GM20000 (cell line): Measurements from ENCODE around the gene NELL1.

Source experiments
- DNase-seq: peaks from one replicate; pipeline ENCODE4 v3.0.0; 2012; ENCODE audit warnings: low spot score
- TF ChIP-seq, protein P1 (sequence below): IDR thresholded peaks from 2 replicates; pipeline ENCODE4 v1.5.1; 2012; ENCODE audit warnings: mild to moderate bottlenecking, control low read depth; ENCODE audit errors: extremely low read depth, missing control alignments

The NELL1 gene

DNA sequence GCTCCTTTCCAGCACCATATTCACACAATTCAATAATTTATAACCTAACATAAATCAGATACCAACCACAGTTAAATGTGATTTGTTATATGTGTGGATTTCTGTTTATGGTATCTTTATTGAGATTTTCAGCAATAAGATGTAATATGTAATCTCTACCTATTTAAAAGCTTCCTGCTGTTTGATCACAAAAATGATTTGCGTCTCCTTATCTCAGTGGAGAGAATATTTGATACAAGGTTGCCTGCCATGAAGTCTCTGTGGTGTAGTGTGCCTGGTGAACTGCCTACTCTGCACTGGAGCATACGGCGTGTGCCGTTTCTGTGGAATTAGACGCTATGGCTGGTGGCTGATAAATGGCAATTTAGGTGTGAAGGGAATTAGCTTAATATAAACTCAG lies 741.1 kb downstream of the NELL1 start:
- no peak for DNase-seq
- TF ChIP-seq, protein P1, sequence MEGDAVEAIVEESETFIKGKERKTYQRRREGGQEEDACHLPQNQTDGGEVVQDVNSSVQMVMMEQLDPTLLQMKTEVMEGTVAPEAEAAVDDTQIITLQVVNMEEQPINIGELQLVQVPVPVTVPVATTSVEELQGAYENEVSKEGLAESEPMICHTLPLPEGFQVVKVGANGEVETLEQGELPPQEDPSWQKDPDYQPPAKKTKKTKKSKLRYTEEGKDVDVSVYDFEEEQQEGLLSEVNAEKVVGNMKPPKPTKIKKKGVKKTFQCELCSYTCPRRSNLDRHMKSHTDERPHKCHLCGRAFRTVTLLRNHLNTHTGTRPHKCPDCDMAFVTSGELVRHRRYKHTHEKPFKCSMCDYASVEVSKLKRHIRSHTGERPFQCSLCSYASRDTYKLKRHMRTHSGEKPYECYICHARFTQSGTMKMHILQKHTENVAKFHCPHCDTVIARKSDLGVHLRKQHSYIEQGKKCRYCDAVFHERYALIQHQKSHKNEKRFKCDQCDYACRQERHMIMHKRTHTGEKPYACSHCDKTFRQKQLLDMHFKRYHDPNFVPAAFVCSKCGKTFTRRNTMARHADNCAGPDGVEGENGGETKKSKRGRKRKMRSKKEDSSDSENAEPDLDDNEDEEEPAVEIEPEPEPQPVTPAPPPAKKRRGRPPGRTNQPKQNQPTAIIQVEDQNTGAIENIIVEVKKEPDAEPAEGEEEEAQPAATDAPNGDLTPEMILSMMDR: no peak

DNA sequence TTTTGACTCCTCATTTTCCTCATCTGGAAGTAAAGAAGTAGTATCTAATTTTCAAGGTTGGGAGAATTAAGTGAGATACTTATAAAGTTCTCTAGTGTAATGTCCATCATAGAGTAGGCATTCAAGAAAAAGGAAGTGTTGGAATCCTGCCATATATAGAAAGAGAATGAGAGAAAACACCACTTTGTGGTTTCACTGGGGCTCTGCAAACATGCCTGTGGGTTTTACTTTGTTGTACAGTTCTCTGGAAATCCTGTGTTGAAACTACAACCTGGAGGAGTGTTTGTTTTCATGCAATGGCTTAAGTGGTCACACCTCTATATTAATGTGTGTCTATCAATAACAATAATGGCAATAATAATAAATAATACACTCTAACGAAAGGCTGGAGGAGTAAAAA lies 741.7 kb downstream of the NELL1 start:
- TF ChIP-seq, protein P1: no peak
- no peak for DNase-seq

- DNase-seq: no peak
- TF ChIP-seq, protein P1: no peak
These were observed 742.2 kb downstream of the NELL1 start for GRCh38 chr11:21411597-21411996.

DNA sequence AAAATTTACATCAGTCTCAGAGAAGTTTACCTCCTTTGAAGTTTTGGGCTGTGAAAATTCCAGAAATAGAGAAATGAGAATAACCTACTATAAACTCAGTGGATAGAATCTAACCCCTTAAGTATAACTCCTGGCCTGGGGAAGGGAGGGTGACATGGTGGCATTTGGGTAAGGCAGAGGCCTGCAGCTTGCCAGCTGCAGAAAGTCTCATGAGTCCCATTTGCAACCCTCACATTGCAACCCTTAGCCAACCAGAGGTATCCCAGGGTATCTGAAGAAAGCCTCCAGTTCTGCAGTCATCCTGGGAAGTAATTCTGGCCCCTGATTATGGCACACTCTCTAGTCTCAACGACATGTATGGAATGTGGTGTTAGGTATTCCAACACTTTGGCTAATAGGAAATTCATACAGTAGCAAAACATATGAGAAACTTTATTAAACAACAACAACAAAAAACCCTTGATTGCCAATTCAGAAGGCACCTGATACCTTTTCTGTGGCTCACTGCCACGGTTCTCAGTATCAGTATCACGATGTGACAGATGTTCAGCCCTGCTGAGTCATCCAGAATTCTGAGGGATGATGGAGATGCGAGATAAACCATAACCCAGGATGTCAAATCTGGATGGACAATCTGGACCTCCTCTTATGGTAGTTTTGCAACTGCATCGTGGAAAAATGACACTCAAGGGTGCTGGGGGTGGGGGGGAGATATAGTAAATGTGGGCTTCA lies 743.4 kb downstream of the NELL1 start:
- TF ChIP-seq, protein P1: no peak
- no peak for DNase-seq

GRCh38 chr11:21414953-21415352 lies 745.6 kb downstream of the NELL1 start:
- TF ChIP-seq, protein P1: no peak
- DNase-seq: no peak

DNA sequence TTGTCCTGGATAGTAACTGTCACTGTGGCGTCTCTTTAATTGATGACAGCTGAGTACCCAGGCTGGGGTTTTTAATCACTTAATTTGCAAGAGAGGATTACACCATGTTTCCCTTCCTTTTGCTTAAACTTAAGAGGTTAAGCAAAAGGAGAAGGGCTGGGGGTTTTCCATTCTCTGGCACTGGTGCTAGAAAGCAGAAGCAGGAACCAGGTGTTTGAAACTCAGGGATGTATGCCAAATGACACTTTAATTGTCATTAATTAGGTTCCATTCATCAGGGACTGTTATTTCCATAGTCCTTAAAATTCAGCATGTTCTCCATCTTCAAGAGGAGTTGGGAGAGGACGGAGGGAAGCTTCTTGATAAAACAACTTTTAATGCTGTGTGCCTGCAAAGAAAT lies 746.2 kb downstream of the NELL1 start:
- no peak for DNase-seq
- TF ChIP-seq, protein P1: no peak

GRCh38 chr11:21421711-21422329 lies 752.4 kb downstream of the NELL1 start:
- TF ChIP-seq, protein P1: no peak
- DNase-seq: no peak
